Stomach (tissue), 4 donors: ENCODE measurements around the gene SMIM38.

Source experiments
- POLR2A ChIP-seq, 4 donors: fragments of 450-650 bp; IDR thresholded peaks; one replicate each; pipeline ENCODE4 v1.6.1; 2016; ENCODE audit warnings: antibody characterized with exemption in 4 of 4, control low read depth in 2 of 4, mild to moderate bottlenecking in 1 of 4, moderate library complexity in 1 of 4
- TF ChIP-seq, protein P1 (sequence below), 7 experiments: fragments of 450-650 bp in 4 of 7; fragments of 200-600 bp in 3 of 7; sonication (generic) in 3 of 7; IDR thresholded peaks; one replicate each; pipeline ENCODE4 v1.5.1; 2016 to 2019; ENCODE audit warnings: antibody characterized with exemption in 7 of 7, control low read depth in 2 of 7, mild to moderate bottlenecking in 1 of 7

DNA sequence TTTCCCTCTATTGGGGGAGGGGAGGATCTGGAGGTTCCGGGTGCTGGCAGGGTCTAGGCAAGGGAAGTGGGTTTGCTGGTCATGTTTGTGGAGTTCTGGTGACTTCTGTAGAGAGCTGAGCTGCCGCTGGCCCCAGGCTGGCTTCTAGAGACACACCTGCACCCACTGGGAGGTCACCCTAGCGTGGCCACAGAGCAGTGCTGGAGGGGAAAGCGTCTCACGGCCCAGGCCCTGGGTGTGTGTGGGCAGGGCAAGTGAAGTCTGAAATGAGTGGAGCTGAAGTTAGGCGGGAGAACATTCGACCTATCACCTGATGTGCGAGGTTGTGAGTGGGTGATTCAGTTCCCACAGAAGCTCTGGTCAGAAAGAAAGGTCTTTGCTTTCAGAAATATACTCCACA is 27.9 kb downstream of the SMIM38 start:
- TF ChIP-seq, protein P1, sequence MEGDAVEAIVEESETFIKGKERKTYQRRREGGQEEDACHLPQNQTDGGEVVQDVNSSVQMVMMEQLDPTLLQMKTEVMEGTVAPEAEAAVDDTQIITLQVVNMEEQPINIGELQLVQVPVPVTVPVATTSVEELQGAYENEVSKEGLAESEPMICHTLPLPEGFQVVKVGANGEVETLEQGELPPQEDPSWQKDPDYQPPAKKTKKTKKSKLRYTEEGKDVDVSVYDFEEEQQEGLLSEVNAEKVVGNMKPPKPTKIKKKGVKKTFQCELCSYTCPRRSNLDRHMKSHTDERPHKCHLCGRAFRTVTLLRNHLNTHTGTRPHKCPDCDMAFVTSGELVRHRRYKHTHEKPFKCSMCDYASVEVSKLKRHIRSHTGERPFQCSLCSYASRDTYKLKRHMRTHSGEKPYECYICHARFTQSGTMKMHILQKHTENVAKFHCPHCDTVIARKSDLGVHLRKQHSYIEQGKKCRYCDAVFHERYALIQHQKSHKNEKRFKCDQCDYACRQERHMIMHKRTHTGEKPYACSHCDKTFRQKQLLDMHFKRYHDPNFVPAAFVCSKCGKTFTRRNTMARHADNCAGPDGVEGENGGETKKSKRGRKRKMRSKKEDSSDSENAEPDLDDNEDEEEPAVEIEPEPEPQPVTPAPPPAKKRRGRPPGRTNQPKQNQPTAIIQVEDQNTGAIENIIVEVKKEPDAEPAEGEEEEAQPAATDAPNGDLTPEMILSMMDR (IDR thresholded peaks at IDR 0.05) = no peak
- TF ChIP-seq POLR2A (IDR thresholded peaks at IDR 0.05) = no peak
